Keratinocyte (primary cell): ENCODE data around the gene TBC1D13.

Experiments
- EZH2 ChIP-seq: IDR thresholded peaks from one replicate; pipeline ENCODE4 v1.6.1; 2012; ENCODE audit warnings: inconsistent platforms, mild to moderate bottlenecking, low read length, moderate library complexity
- TF ChIP-seq, protein P1 (sequence below), 3 experiments: IDR thresholded peaks in 1 of 3; conservative IDR thresholded peaks in 1 of 3; optimal IDR thresholded peaks in 1 of 3; 2 replicates in 2 of 3; 3 replicates in 1 of 3; pipeline versions ENCODE3 to v1.5.1; 2011; ENCODE audit warnings: low read length in 3 of 3, mild to moderate bottlenecking in 3 of 3, moderate library complexity in 2 of 3, control low read depth in 1 of 3, inconsistent platforms in 1 of 3; ENCODE audit not compliant: insufficient read depth in 2 of 3; ENCODE audit errors: extremely low read depth in 1 of 3

DNA sequence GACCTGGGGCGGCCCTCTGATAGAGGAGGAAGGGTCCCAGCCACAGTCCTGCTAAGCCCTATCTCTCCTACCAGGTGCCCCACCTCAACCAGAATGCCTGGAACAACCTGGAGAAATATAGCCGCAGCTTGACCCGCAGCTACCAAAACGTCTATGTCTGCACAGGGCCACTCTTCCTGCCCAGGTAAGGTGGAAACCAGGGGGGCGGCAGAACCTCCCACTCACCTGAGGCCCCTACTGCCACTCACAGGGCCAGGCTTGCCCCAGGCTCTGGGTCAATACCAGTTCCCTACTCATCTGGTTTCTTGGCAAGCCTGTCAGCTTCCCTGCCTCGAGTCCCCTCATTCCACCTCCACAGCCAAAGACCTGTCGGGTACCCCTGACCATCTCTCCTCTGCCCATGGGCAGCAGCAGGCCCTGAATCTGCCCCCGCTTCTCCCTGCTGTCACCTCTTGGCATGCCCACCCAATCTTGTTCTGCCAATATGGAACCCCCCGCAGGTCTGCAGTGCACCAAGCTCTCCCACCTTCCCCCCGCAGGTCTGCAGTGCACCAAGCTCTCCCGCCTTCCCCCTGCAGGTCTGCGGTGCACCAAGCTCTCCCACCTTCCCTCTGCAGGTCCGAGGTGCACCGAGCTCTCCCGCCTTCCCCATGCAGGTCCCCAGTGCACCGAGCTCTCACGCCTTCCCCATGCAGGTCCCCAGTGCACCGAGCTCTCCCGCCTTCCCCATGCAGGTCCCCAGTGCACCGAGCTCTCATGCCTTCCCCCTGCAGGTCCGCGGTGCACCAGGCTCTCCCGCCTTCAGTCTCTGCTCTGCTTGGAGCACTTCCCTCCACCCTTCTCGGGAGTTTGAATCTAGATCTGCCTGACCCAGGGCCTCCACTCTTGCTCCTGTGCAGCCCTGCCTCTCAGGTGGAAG, 33.9 kb downstream of the TBC1D13 start:
- TF ChIP-seq, protein P1, sequence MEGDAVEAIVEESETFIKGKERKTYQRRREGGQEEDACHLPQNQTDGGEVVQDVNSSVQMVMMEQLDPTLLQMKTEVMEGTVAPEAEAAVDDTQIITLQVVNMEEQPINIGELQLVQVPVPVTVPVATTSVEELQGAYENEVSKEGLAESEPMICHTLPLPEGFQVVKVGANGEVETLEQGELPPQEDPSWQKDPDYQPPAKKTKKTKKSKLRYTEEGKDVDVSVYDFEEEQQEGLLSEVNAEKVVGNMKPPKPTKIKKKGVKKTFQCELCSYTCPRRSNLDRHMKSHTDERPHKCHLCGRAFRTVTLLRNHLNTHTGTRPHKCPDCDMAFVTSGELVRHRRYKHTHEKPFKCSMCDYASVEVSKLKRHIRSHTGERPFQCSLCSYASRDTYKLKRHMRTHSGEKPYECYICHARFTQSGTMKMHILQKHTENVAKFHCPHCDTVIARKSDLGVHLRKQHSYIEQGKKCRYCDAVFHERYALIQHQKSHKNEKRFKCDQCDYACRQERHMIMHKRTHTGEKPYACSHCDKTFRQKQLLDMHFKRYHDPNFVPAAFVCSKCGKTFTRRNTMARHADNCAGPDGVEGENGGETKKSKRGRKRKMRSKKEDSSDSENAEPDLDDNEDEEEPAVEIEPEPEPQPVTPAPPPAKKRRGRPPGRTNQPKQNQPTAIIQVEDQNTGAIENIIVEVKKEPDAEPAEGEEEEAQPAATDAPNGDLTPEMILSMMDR (optimal IDR thresholded peaks at IDR 0.05 in 1 of 3, IDR thresholded peaks at IDR 0.05 in 1 of 3, conservative IDR thresholded peaks at IDR 0.05 in 1 of 3; ENCODE audit: extremely low read depth in 1 of 3, insufficient read depth in 2 of 3, low read length in 3 of 3) = no peak
- no peak for TF ChIP-seq EZH2
